Lower leg skin (tissue), 4 donors: Measurements from ENCODE around the gene CACNA1I. TPM values are rescaled to one million over a fixed set of nuclear protein-coding genes. Genes with fewer than 3 reads are reported as not detected.

Experiments
- DNase-seq, 2 donors: peaks; one replicate each; pipeline ENCODE4 v3.0.0-alpha.2; 2019; ENCODE audit warnings: low spot score in 2 of 2
- H3K4me3 ChIP-seq: fragments of 200-600 bp; sonication (generic); 2 replicates; pipeline ENCODE4 v1.5.1; 2017; ENCODE audit warnings: mild to moderate bottlenecking, low read depth; ENCODE audit not compliant: poor library complexity, severe bottlenecking
- POLR2A ChIP-seq, 2 donors: fragments of 450-650 bp; IDR thresholded peaks; one replicate each; pipeline ENCODE4 v1.6.1; 2016 to 2017; ENCODE audit warnings: antibody characterized with exemption in 2 of 2, mild to moderate bottlenecking in 1 of 2, moderate library complexity in 1 of 2
- WGBS, 2 donors: methylation state at CpG; one replicate each; pipeline ENCODE4 v1.1.5; 2018; 5-methylcytosine and 5-hydroxymethylcytosine counted together
- intact Hi-C: fragments of 100-400 bp; cut with DNase I; formaldehyde crosslinking; loops from one replicate; pipeline ENCODE4 v1.15.0; 2023; ENCODE audit warnings: low total_unique reads
- total RNA-seq, 4 donors: library from RNA; depleted of rRNA; stranded (reverse); fragments of >200 nt; gene quantifications; one replicate each; pipeline ENCODE4 v1.1.0, GENCODE V29; 2016
- TF ChIP-seq, protein P1 (sequence below), 3 donors: fragments of 450-650 bp; IDR thresholded peaks; one replicate each; pipeline ENCODE4 v1.5.1; 2016; ENCODE audit warnings: antibody characterized with exemption in 3 of 3, mild to moderate bottlenecking in 3 of 3, moderate library complexity in 2 of 3

The CACNA1I gene
- total RNA-seq, 4 donors from 2014 or later, result 0.13 to 0.27 (median 0.21) TPM

DNA sequence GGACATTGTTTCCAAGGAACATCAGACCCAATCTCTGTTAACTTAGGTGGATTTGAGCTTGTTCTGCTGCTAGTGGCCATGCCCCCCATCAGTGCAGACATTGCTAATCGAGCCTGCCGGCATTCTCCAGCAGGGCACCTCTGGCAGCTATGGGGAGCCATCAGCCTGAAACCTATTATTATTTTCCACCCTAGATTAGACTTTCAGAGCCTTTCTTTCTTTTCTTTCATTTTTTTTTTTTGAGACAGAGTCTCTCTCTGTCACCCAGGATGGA is 4.9 kb downstream of the CACNA1I start:
- no peak for DNase-seq
- WGBS, 2 donors, result 84 to 97% methylated on average over 2 of the region's 2 CpGs
- no peak overlapping the region for H3K4me3 ChIP-seq
- TF ChIP-seq, protein P1, sequence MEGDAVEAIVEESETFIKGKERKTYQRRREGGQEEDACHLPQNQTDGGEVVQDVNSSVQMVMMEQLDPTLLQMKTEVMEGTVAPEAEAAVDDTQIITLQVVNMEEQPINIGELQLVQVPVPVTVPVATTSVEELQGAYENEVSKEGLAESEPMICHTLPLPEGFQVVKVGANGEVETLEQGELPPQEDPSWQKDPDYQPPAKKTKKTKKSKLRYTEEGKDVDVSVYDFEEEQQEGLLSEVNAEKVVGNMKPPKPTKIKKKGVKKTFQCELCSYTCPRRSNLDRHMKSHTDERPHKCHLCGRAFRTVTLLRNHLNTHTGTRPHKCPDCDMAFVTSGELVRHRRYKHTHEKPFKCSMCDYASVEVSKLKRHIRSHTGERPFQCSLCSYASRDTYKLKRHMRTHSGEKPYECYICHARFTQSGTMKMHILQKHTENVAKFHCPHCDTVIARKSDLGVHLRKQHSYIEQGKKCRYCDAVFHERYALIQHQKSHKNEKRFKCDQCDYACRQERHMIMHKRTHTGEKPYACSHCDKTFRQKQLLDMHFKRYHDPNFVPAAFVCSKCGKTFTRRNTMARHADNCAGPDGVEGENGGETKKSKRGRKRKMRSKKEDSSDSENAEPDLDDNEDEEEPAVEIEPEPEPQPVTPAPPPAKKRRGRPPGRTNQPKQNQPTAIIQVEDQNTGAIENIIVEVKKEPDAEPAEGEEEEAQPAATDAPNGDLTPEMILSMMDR (IDR thresholded peaks at IDR 0.05), result no peak
- no peak for TF ChIP-seq POLR2A (IDR thresholded peaks at IDR 0.05)
- intact Hi-C loops, result no loop called here

DNA sequence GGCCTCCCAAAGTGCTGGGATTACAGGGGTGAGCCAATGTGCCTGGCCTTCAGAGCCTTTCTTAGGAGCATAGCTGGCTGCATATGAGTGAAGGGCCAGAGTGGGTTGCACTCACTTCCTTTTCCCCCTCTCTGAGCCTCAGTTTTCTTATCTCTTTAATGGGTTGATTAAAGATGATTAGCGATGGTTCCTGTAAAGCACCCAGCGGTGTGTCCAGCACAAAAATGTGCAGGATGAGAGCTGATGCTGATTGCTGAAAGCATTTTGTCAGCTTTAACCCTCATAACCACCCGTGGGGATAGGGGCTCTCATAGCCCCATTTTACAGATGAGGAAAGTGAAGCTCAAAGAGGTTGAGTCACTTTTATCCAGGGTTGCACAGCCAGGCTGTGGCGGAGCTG is 5.5 kb downstream of the CACNA1I start:
- intact Hi-C loops, result no loop called here
- 88 to 92% methylated on average over 4 of the region's 4 CpGs for WGBS, 2 donors
- DNase-seq, result no peak
- H3K4me3 ChIP-seq, result no peak overlapping the region
- TF ChIP-seq, protein P1 (IDR thresholded peaks at IDR 0.05), result no peak
- no peak for TF ChIP-seq POLR2A (IDR thresholded peaks at IDR 0.05)

DNA sequence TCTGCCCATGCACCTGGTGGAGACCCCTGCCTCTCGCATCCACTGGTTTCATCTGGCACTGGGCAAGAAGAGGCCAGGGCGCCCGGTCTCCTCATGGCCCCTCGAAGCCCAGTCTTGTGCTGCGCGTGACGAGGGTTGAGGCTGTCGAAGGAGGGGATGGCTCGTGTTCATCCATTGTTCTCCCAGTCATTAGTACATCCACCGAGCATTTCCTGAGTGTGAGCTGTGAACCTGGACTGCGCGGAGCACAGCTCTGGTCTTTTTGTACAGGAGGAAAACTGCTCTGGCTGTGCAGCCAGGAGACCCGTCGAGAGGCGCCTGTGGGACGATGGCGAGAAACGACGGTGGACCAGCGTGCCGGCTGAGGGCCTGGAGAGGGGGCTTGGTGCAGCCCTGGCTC is 6.8 kb downstream of the CACNA1I start:
- no peak for DNase-seq
- intact Hi-C loops, result no loop called here
- WGBS, 2 donors, result 81 to 88% methylated on average over 20 to 21 of the region's 21 CpGs
- no peak for TF ChIP-seq POLR2A (IDR thresholded peaks at IDR 0.05)
- TF ChIP-seq, protein P1 (IDR thresholded peaks at IDR 0.05), result no peak
- no peak overlapping the region for H3K4me3 ChIP-seq

DNA sequence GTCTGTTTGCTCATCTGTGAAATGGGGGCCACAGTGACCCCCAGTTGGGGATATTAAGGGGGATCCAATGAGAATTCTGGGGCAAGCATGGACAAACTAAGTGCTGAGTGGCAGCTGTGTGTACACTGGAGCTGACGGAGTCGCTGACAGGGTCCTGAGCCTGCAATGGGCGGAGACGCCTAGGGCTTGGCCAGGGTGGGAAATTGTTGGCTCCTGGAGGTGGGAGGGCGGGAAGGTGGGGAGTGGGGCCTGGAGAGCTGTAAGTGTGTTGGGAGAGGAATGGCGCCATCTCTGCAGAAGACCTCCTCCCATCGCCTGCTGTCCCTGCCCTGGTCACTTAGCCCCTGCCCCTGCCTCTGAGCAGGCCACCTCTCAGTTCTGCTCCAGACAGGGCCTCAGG is 7.3 kb downstream of the CACNA1I start:
- intact Hi-C loops, result no loop called here
- no peak for TF ChIP-seq POLR2A (IDR thresholded peaks at IDR 0.05)
- TF ChIP-seq, protein P1 (IDR thresholded peaks at IDR 0.05), result no peak
- 88 to 92% methylated on average over 7 of the region's 7 CpGs for WGBS, 2 donors
- no peak for DNase-seq
- H3K4me3 ChIP-seq, result no peak overlapping the region

DNA sequence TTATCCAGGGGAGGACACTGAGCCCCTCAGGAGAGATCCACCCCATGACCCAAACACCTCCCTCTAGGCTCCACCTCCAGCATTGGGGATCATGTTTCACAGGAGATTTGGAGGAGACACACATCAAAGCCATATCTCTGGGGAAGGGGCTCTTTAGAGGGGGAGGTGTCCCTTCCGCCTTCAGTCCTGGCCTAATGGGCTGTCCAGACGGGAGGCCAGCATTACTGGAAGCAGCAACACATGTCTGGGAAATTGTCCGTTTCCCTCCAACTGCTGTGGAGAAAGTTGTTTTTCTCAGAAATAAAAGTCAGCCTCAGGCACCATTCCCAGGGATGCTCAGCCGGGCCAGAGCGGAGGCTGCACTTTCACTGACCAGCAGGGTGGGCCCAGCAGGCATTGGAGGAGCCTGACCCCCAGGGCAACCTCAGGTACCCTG is 9.5 kb downstream of the CACNA1I start:
- no peak for DNase-seq
- intact Hi-C loops, result no loop called here
- H3K4me3 ChIP-seq, result no peak overlapping the region
- whole genome bisulfite sequencing, 2 donors, result 37 to 71% methylated on average over 4 to 5 of the region's 5 CpGs
- TF ChIP-seq, protein P1 (IDR thresholded peaks at IDR 0.05), result no peak
- no peak for TF ChIP-seq POLR2A (IDR thresholded peaks at IDR 0.05)

DNA sequence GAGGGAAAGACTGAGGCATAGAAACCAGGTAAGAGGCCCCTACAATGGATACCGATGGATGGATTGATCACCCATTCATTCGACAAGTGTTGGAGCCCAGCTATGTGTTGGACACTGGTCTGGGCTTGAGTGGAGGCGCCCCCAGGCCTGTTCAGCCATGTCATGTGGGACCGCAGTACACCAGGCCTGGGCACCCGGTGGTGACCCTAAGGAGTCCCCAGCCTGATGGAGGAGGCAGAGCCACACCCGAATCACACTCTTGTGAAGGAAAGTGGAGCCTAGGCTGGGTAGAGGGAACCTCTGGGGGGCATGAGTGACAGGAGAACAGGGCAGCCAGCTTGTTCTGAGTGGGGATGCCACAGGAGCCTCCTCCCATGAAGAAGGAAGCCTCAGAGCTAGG is 10.2 kb downstream of the CACNA1I start:
- no peak overlapping the region for H3K4me3 ChIP-seq
- no peak for DNase-seq
- TF ChIP-seq POLR2A (IDR thresholded peaks at IDR 0.05), result no peak
- TF ChIP-seq, protein P1 (IDR thresholded peaks at IDR 0.05), result no peak
- WGBS, 2 donors, result 93 to 95% methylated on average over 6 of the region's 6 CpGs
- intact Hi-C loops, result no loop called here
